OCI-LY1 (cell line): ENCODE results near the gene TNN.

Experiments used
- H2AFZ ChIP-seq: fragments of 200-600 bp; sonication (generic), shearing (Covaris generic); 2 replicates; pipeline ENCODE4 v1.6.0; 2014; ENCODE audit warnings: antibody characterized with exemption, mild to moderate bottlenecking, low read length
- H3F3A ChIP-seq: fragments of 200-600 bp; sonication (generic), shearing (Covaris generic); 2 replicates; pipeline ENCODE4 v1.6.0; 2014; ENCODE audit warnings: mild to moderate bottlenecking, antibody characterized with exemption, low read length, moderate library complexity; ENCODE audit not compliant: insufficient read depth
- H3K27ac ChIP-seq: fragments of 200-600 bp; sonication (generic); 2 replicates; pipeline ENCODE4 v1.5.1; 2014; ENCODE audit warnings: low read length, mixed run types, mild to moderate bottlenecking, low read depth; ENCODE audit not compliant: poor library complexity, severe bottlenecking
- H3K27me3 ChIP-seq: fragments of 200-600 bp; sonication (generic); 2 replicates; pipeline ENCODE4 v1.6.0; 2014; ENCODE audit warnings: antibody characterized with exemption, mild to moderate bottlenecking, low read length, moderate library complexity; ENCODE audit not compliant: insufficient read depth
- H3K36me3 ChIP-seq: fragments of 200-600 bp; sonication (generic); 2 replicates; pipeline ENCODE4 v1.6.1; 2014; ENCODE audit warnings: mild to moderate bottlenecking, antibody characterized with exemption, low read length, moderate library complexity, mixed read lengths; ENCODE audit not compliant: insufficient read depth
- H3K4me1 ChIP-seq: fragments of 200-600 bp; sonication (generic); 2 replicates; pipeline ENCODE4 v1.5.1; 2014; ENCODE audit warnings: mild to moderate bottlenecking, low read length, moderate library complexity; ENCODE audit not compliant: insufficient read depth, severe bottlenecking
- H3K4me2 ChIP-seq: fragments of 200-600 bp; sonication (generic), shearing (Covaris generic); 2 replicates; pipeline ENCODE4 v1.6.1; 2014; ENCODE audit warnings: low read length
- H3K4me3 ChIP-seq: fragments of 200-600 bp; sonication (generic); 2 replicates; pipeline ENCODE4 v1.5.1; 2014; ENCODE audit warnings: low read length, low read depth, mild to moderate bottlenecking, mixed read lengths; ENCODE audit not compliant: poor library complexity, severe bottlenecking
- H3K79me2 ChIP-seq: fragments of 200-600 bp; shearing (Covaris generic); 2 replicates; pipeline ENCODE4 v1.6.1; 2016; ENCODE audit warnings: mixed run types, low read length, mixed read lengths; ENCODE audit not compliant: insufficient read depth
- H3K9ac ChIP-seq: fragments of 200-600 bp; sonication (generic), shearing (Covaris generic); 2 replicates; pipeline ENCODE4 v1.6.1; 2014; ENCODE audit warnings: mild to moderate bottlenecking, low read length, mixed read lengths
- H3K9me2 ChIP-seq: fragments of 200-600 bp; sonication (generic), shearing (Covaris generic); 2 replicates; pipeline ENCODE4 v1.6.1; 2014; ENCODE audit warnings: low read depth, mild to moderate bottlenecking, low read length, mixed read lengths
- H3K9me3 ChIP-seq: fragments of 200-600 bp; shearing (Covaris generic); 2 replicates; pipeline ENCODE4 v1.6.1; 2014; ENCODE audit warnings: low read length, mixed read lengths
- H4K20me1 ChIP-seq: fragments of 200-600 bp; sonication (generic), shearing (Covaris generic); 2 replicates; pipeline ENCODE4 v1.6.0; 2016; ENCODE audit warnings: mild to moderate bottlenecking, low read length; ENCODE audit not compliant: insufficient read depth
- EZH2 ChIP-seq: fragments of 200-600 bp; sonication (generic), shearing (Covaris generic); IDR thresholded peaks from 2 replicates; pipeline ENCODE4 v1.8.0; 2017; ENCODE audit warnings: borderline replicate concordance, mixed run types, mild to moderate bottlenecking, antibody characterized with exemption, low read length, moderate library complexity, mixed read lengths
- TF ChIP-seq, protein P1 (sequence below): fragments of 200-600 bp; sonication (generic), shearing (Covaris generic); IDR thresholded peaks from 2 replicates; pipeline ENCODE4 v1.5.1; 2017; ENCODE audit warnings: mild to moderate bottlenecking, antibody characterized with exemption, low read length, moderate library complexity, mixed read lengths

The TNN gene

DNA sequence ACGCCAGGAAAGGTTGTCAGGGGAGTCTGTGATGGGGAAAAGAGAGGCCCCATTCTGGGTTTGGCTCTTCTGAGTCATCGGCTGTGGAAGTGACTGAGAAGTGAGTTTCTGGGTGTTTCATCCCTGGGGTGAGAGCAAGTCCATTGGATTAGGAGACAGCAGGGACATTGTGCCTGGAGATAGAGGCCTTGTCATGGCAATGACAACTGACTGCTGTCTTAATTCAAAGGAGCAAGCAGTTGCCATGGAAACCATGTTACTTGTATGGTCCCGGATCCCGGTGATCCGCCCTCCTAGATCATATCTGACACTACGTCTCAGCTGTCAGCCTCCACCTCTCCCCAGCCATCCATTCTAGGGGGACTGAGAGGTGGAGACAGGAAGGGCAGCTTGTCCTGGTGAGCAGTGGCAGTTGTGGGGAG lies 90.5 kb downstream of the TNN start:
- Histone ChIP-seq H3K4me2 (no peak overlapping the region), H3K9me3 (no peaks in the 10 kb centered on the region), H3K4me1 (no peaks in the 10 kb centered on the region), H3K4me3 (no peak overlapping the region), H2AFZ (no peak overlapping the region), H3K9me2 (no peaks in the 10 kb centered on the region), H3F3A (no peaks in the 10 kb centered on the region), H3K9ac (no peak overlapping the region), H3K27ac (no peak overlapping the region), H3K27me3 (no peaks in the 10 kb centered on the region), H3K79me2 (no peaks in the 10 kb centered on the region), H3K36me3 (peaks cover 15% of the 10 kb centered on the region; the same call in 1 of the 2 replicates), H4K20me1 (no peaks in the 10 kb centered on the region)
- TF ChIP-seq EZH2 = no peak
- TF ChIP-seq, protein P1, sequence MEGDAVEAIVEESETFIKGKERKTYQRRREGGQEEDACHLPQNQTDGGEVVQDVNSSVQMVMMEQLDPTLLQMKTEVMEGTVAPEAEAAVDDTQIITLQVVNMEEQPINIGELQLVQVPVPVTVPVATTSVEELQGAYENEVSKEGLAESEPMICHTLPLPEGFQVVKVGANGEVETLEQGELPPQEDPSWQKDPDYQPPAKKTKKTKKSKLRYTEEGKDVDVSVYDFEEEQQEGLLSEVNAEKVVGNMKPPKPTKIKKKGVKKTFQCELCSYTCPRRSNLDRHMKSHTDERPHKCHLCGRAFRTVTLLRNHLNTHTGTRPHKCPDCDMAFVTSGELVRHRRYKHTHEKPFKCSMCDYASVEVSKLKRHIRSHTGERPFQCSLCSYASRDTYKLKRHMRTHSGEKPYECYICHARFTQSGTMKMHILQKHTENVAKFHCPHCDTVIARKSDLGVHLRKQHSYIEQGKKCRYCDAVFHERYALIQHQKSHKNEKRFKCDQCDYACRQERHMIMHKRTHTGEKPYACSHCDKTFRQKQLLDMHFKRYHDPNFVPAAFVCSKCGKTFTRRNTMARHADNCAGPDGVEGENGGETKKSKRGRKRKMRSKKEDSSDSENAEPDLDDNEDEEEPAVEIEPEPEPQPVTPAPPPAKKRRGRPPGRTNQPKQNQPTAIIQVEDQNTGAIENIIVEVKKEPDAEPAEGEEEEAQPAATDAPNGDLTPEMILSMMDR = no peak

DNA sequence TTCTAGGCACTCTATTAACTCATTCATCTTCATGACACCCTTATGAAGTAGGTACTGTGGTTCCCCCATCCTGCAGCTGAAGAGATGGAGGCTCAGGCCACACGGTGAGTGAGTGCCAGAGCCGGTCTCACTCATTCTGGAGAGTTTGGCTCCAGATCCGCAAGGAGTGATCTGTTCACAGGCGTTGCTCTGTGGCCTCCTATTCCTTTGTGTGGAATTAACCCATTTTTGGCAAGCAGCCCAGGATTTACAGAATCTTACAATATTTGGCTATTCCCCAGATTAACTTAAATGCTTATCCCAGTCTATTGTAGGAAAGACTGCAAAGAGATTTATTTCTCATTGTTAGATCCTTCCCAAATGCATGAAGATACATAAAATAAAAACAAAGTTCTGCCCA lies 95.3 kb downstream of the TNN start:
- Histone ChIP-seq H3K4me2 (no peak overlapping the region), H3K4me3 (no peak overlapping the region), H3K4me1 (no peaks in the 10 kb centered on the region), H3K27ac (no peak overlapping the region), H3K9ac (no peak overlapping the region), H3K9me3 (no peaks in the 10 kb centered on the region), H3K9me2 (no peaks in the 10 kb centered on the region), H4K20me1 (no peaks in the 10 kb centered on the region), H3F3A (no peaks in the 10 kb centered on the region), H3K36me3 (peaks cover 36% of the 10 kb centered on the region), H2AFZ (no peak overlapping the region), H3K27me3 (no peaks in the 10 kb centered on the region), H3K79me2 (no peaks in the 10 kb centered on the region)
- TF ChIP-seq, protein P1 = no peak
- TF ChIP-seq EZH2 = no peak

DNA sequence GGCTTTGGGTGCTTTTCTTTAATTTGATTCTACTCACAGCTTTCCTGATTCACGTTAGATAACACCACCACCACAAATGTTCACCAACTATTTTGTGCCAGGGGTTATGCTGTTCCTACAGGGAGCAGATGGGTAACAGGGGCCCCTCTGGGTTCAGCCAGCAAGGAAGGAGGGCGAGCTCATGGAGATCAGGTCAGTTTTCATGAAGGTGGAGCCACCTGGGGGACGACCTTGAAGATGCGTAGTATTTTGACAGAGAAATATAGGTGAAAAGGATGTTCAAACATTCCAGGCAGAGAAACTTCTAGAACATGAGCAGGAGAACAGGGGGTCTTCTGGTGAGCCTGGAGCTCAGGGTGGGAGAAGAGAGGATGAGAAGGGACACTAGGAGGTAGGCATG lies 96.1 kb downstream of the TNN start:
- TF ChIP-seq EZH2 = no peak
- TF ChIP-seq, protein P1 = peak; percentile 26; the same call in 1 of the 2 replicates
- H3K36me3 ChIP-seq = peaks cover 36% of the 10 kb centered on the region
- no peaks in the 10 kb centered on the region for H3K9me3 ChIP-seq

More for the DNA sequence above, 96.1 kb downstream of the TNN start:
- Histone ChIP-seq H3K27ac (no peak overlapping the region), H2AFZ (no peak overlapping the region), H3K4me2 (no peak overlapping the region), H3F3A (no peaks in the 10 kb centered on the region), H3K4me1 (no peaks in the 10 kb centered on the region), H3K79me2 (no peaks in the 10 kb centered on the region), H3K4me3 (no peak overlapping the region), H4K20me1 (no peaks in the 10 kb centered on the region), H3K9ac (no peak overlapping the region), H3K9me2 (no peaks in the 10 kb centered on the region), H3K27me3 (no peaks in the 10 kb centered on the region)
